Left ventricle myocardium inferior (tissue), 1 donor: Measurements from ENCODE around the gene WWC2. TPM values are rescaled to one million over a fixed set of nuclear protein-coding genes. Genes with fewer than 3 reads are reported as not detected.
"Not testable (repeated sequence)": the region's sequence is repeated elsewhere in the genome, so short reads cannot be mapped to it uniquely, and the experiment has no call there.

Experiments used
- DNase-seq: peaks from one replicate; pipeline ENCODE4 v3.0.0-alpha.2; 2020
- H3K27ac ChIP-seq: fragments of 200-600 bp; replicated peaks from 2 replicates; pipeline ENCODE4 v1.8.0; 2021
- H3K27me3 ChIP-seq: fragments of 200-600 bp; 2 replicates; pipeline ENCODE4 v1.8.0; 2021; ENCODE audit warnings: low read depth
- H3K36me3 ChIP-seq: fragments of 200-600 bp; 2 replicates; pipeline ENCODE4 v1.8.0; 2021
- H3K4me1 ChIP-seq: fragments of 200-600 bp; 2 replicates; pipeline ENCODE4 v1.8.0; 2021
- H3K4me3 ChIP-seq: fragments of 200-600 bp; 2 replicates; pipeline ENCODE4 v1.8.0; 2021; ENCODE audit warnings: mild to moderate bottlenecking, moderate library complexity
- H3K9me3 ChIP-seq: fragments of 200-600 bp; replicated peaks from 2 replicates; pipeline ENCODE4 v1.8.0; 2021
- CTCF ChIP-seq: fragments of 200-600 bp; IDR thresholded peaks from 2 replicates; pipeline ENCODE4 v1.8.0; 2021; ENCODE audit warnings: antibody characterized with exemption, mild to moderate bottlenecking, borderline replicate concordance
- intact Hi-C: fragments of 100-400 bp; cut with micrococcal nuclease; formaldehyde crosslinking; loops from one replicate; pipeline ENCODE4 v1.11.0; 2022
- total RNA-seq: library from RNA; stranded (reverse); fragmentation: NEBNext Ultra II Directional; extraction: Animal tissue kit (Norgen Biotek cat#: 25700); gene quantifications from one replicate; pipeline ENCODE4 v1.2.1, GENCODE V29; 2021
- donor health status: DM: no; HTN: yes; CAD: no; lungs with severe emphysema.

The WWC2 gene
- total RNA-seq, 1 donor from 2014 or later = 42.3 TPM

- H3K27ac ChIP-seq = no peak overlapping the region
- H3K36me3 ChIP-seq = no peaks in the 10 kb centered on the region
- no peak for DNase-seq
- intact Hi-C loops = no loop called here
- H3K4me3 ChIP-seq = no peak overlapping the region
- TF ChIP-seq CTCF = no peak
- no peaks in the 10 kb centered on the region for H3K27me3 ChIP-seq
- H3K4me1 ChIP-seq = peaks cover 48% of the 10 kb centered on the region
- H3K9me3 ChIP-seq = no peaks in the 10 kb centered on the region
Observed at GRCh38 chr4:183191630-183192029, 92.6 kb downstream of the WWC2 start.

GRCh38 chr4:183192571-183192970 is 93.5 kb downstream of the WWC2 start:
- TF ChIP-seq CTCF = no peak
- intact Hi-C loops = no loop called here
- DNase-seq = no peak
- Histone ChIP-seq H3K4me3 (no peak overlapping the region), H3K9me3 (no peaks in the 10 kb centered on the region), H3K27me3 (no peaks in the 10 kb centered on the region), H3K36me3 (no peaks in the 10 kb centered on the region), H3K27ac (no peak overlapping the region), H3K4me1 (peaks cover 45% of the 10 kb centered on the region)

- H3K4me1 ChIP-seq = peaks cover 44% of the 10 kb centered on the region
- H3K27ac ChIP-seq, H3K9me3 ChIP-seq, intact Hi-C loops, H3K27me3 ChIP-seq, H3K4me3 ChIP-seq, DNase-seq, H3K36me3 ChIP-seq: not testable (repeated sequence)
Observed at GRCh38 chr4:183193730-183194338, 94.8 kb downstream of the WWC2 start.

GRCh38 chr4:183195534-183195933 is 96.5 kb downstream of the WWC2 start:
- Histone ChIP-seq H3K36me3 (no peaks in the 10 kb centered on the region), H3K4me3 (no peak overlapping the region), H3K27me3 (no peaks in the 10 kb centered on the region), H3K4me1 (peaks cover 33% of the 10 kb centered on the region), H3K27ac (no peak overlapping the region), H3K9me3 (no peaks in the 10 kb centered on the region)
- no peak for TF ChIP-seq CTCF
- no peak for DNase-seq
- intact Hi-C loops = no loop called here

- H3K4me3 ChIP-seq = no peak overlapping the region
- H3K9me3 ChIP-seq = no peaks in the 10 kb centered on the region
- H3K36me3 ChIP-seq = no peaks in the 10 kb centered on the region
- TF ChIP-seq CTCF = no peak
- DNase-seq = no peak
- H3K27ac ChIP-seq = no peak overlapping the region
- intact Hi-C loops = no loop called here
- no peaks in the 10 kb centered on the region for H3K27me3 ChIP-seq
- peaks cover 24% of the 10 kb centered on the region for H3K4me1 ChIP-seq
Observed at GRCh38 chr4:183197140-183197539, 98.1 kb downstream of the WWC2 start.

- DNase-seq = peak; percentile 48
- no peak overlapping the region for H3K27ac ChIP-seq
- H3K36me3 ChIP-seq = no peaks in the 10 kb centered on the region
- intact Hi-C loops = no loop called here
- peaks cover 7% of the 10 kb centered on the region for H3K9me3 ChIP-seq
- TF ChIP-seq CTCF = no peak
- H3K27me3 ChIP-seq = no peaks in the 10 kb centered on the region
- H3K4me3 ChIP-seq = no peak overlapping the region
- H3K4me1 ChIP-seq = peaks cover 23% of the 10 kb centered on the region
Observed at GRCh38 chr4:183200453-183200852, 101.4 kb downstream of the WWC2 start.
